NB4 (cell line): ENCODE data around the gene DNAH14.

ENCODE experiments used
- CTCF ChIP-seq: IDR thresholded peaks from one replicate; pipeline ENCODE4 v1.5.1; 2012; ENCODE audit warnings: low read depth, low read length
- MAX ChIP-seq: IDR thresholded peaks from 2 replicates; pipeline ENCODE4 v1.6.1; 2011; ENCODE audit warnings: low read depth, low read length

- no peak for TF ChIP-seq CTCF
- TF ChIP-seq MAX, result no peak
These were observed 31.7 kb upstream of the DNAH14 start for GRCh38 chr1:224897529-224898327.
